Colonic mucosa (tissue), 4 donors: ENCODE measurements around the gene MRGPRD. TPM values are rescaled to one million over a fixed set of nuclear protein-coding genes. Genes with fewer than 3 reads are reported as not detected.

Experiments used
- DNase-seq: peaks from one replicate; pipeline ENCODE4 v3.0.0-alpha.2; 2020
- H3K27ac ChIP-seq: fragments of 200-600 bp; one replicate; pipeline ENCODE4 v1.8.0; 2021
- H3K27me3 ChIP-seq: fragments of 200-600 bp; one replicate; pipeline ENCODE4 v1.8.0; 2021
- H3K36me3 ChIP-seq: fragments of 200-600 bp; one replicate; pipeline ENCODE4 v1.8.0; 2021
- H3K4me1 ChIP-seq: fragments of 200-600 bp; one replicate; pipeline ENCODE4 v1.8.0; 2021; ENCODE audit warnings: mild to moderate bottlenecking
- H3K4me3 ChIP-seq: fragments of 200-600 bp; one replicate; pipeline ENCODE4 v1.8.0; 2021
- H3K9ac ChIP-seq, 2 donors: one replicate each; pipeline ENCODE4 v1.7.0; 2013; ENCODE audit warnings: control low read depth in 2 of 2, low read depth in 2 of 2, low read length in 2 of 2
- H3K9me3 ChIP-seq: fragments of 200-600 bp; one replicate; pipeline ENCODE4 v1.8.0; 2021
- CTCF ChIP-seq: fragments of 200-600 bp; IDR thresholded peaks from one replicate; pipeline ENCODE4 v1.8.0; 2022; ENCODE audit warnings: antibody characterized with exemption, mild to moderate bottlenecking
- intact Hi-C: fragments of 100-400 bp; cut with DNase I; formaldehyde crosslinking; loops from one replicate; pipeline ENCODE4 v1.14.1; 2022
- total RNA-seq, 2 donors: library from RNA; stranded (reverse); fragmentation: NEBNext Ultra II Directional in 1 of 2; extraction: Animal tissue kit (Norgen Biotek cat#: 25700) in 1 of 2; gene quantifications; one replicate each; pipeline ENCODE4 v1.2.1, GENCODE V29; 2021
- donor health status: healthy.
- donor health status: DM: no; HTN: no; CAD: no.
- donor health status: DM: no; HTN: no; CAD: no.

The MRGPRD gene
- total RNA-seq, 2 donors from 2014 or later: not detected

GRCh38 chr11:68942751-68943271 is 38.0 kb downstream of the MRGPRD start:
- no peak for TF ChIP-seq CTCF
- intact Hi-C loops: no loop called here
- H3K27ac ChIP-seq: peak overlapping the region; percentile 63

GRCh38 chr11:68942095-68942620 is 38.6 kb downstream of the MRGPRD start:
- Histone ChIP-seq H3K36me3 (peaks cover 6% of the 10 kb centered on the region), H3K27me3 (no peaks in the 10 kb centered on the region), H3K9me3 (no peaks in the 10 kb centered on the region), H3K4me1 (no peaks in the 10 kb centered on the region), H3K4me3 (no peak overlapping the region), H3K9ac (no peak overlapping the region), H3K27ac (peak overlapping the region; percentile 63)
- TF ChIP-seq CTCF: no peak
- intact Hi-C loops: no loop called here
- no peak for DNase-seq

More at GRCh38 chr11:68942751-68943271, 38.0 kb downstream of the MRGPRD start:
- Histone ChIP-seq H3K4me1 (no peaks in the 10 kb centered on the region), H3K9me3 (no peaks in the 10 kb centered on the region), H3K27me3 (no peaks in the 10 kb centered on the region), H3K36me3 (no peaks in the 10 kb centered on the region), H3K9ac (peak overlapping the region in 1 of 2 donors; percentile 33), H3K4me3 (no peak overlapping the region)
- no peak for DNase-seq

GRCh38 chr11:68941324-68942094 is 39.3 kb downstream of the MRGPRD start:
- TF ChIP-seq CTCF: no peak
- intact Hi-C loops: no loop called here
- Histone ChIP-seq H3K36me3 (peaks cover 13% of the 10 kb centered on the region), H3K9ac (no peak overlapping the region), H3K27me3 (no peaks in the 10 kb centered on the region), H3K4me3 (no peak overlapping the region), H3K4me1 (no peaks in the 10 kb centered on the region), H3K27ac (no peak overlapping the region), H3K9me3 (no peaks in the 10 kb centered on the region)
- no peak for DNase-seq

GRCh38 chr11:68940651-68941323 is 40.0 kb downstream of the MRGPRD start:
- peaks cover 16% of the 10 kb centered on the region for H3K36me3 ChIP-seq
- no peak overlapping the region for H3K9ac ChIP-seq
- no peak overlapping the region for H3K27ac ChIP-seq
- intact Hi-C loops: no loop called here
- H3K9me3 ChIP-seq: no peaks in the 10 kb centered on the region
- DNase-seq: no peak
- no peak overlapping the region for H3K4me3 ChIP-seq
- H3K4me1 ChIP-seq: no peaks in the 10 kb centered on the region
- no peak for TF ChIP-seq CTCF
- no peaks in the 10 kb centered on the region for H3K27me3 ChIP-seq

GRCh38 chr11:68939583-68940555 is 40.9 kb downstream of the MRGPRD start:
- Histone ChIP-seq H3K4me1 (no peaks in the 10 kb centered on the region), H3K27ac (no peak overlapping the region), H3K27me3 (no peaks in the 10 kb centered on the region), H3K9me3 (no peaks in the 10 kb centered on the region), H3K36me3 (peaks cover 16% of the 10 kb centered on the region), H3K4me3 (no peak overlapping the region), H3K9ac (no peak overlapping the region)
- no peak for TF ChIP-seq CTCF
- DNase-seq: no peak
- intact Hi-C loops: no loop called here
